Keratinocyte (primary cell): ENCODE measurements around the gene SIX5. TPM values are rescaled to one million over a fixed set of nuclear protein-coding genes. Genes with fewer than 3 reads are reported as not detected.
A peak's percentile ranks its signal among the peaks of the same experiment; 100 is the strongest.

Source experiments
- DNase-seq: peaks from one replicate; pipeline ENCODE4 v3.0.0-alpha.2; 2011; ENCODE audit warnings: low read depth, missing footprints, low spot score
- FAIRE-seq: peaks from 2 replicates; lab custom pipeline; 2011; peaks lifted over from hg19 to GRCh38; lab: Jason Lieb, UNC
- H2AFZ ChIP-seq: 2 replicates; pipeline ENCODE4 v1.6.0; 2012; ENCODE audit warnings: low read length, control low read depth, inconsistent platforms; ENCODE audit not compliant: control insufficient read depth
- H3K27ac ChIP-seq: 2 replicates; pipeline ENCODE4 v1.5.1; 2011; ENCODE audit warnings: low read length; ENCODE audit not compliant: control insufficient read depth, insufficient read depth
- H3K27me3 ChIP-seq: 3 replicates; pipeline ENCODE4 v1.6.0; 2011; ENCODE audit warnings: low read length; ENCODE audit not compliant: control insufficient read depth, insufficient read depth; ENCODE audit errors: extremely low read depth
- H3K36me3 ChIP-seq, 2 experiments: 2 replicates in 1 of 2; 3 replicates in 1 of 2; pipeline ENCODE4 v1.5.1; 2011; ENCODE audit warnings: low read length in 2 of 2, mild to moderate bottlenecking in 1 of 2; ENCODE audit not compliant: control insufficient read depth in 2 of 2, insufficient read depth in 2 of 2; ENCODE audit errors: extremely low read depth in 1 of 2
- H3K4me1 ChIP-seq: 3 replicates; pipeline ENCODE4 v1.5.1; 2011; ENCODE audit warnings: low read length; ENCODE audit not compliant: control insufficient read depth, insufficient read depth; ENCODE audit errors: extremely low read depth
- H3K4me2 ChIP-seq: 3 replicates; pipeline ENCODE4 v1.6.0; 2011; ENCODE audit warnings: low read depth, low read length; ENCODE audit not compliant: control insufficient read depth, insufficient read depth; ENCODE audit errors: extremely low read depth
- H3K4me3 ChIP-seq, 3 experiments: fragments of 200-600 bp in 1 of 3; sonication (generic) in 1 of 3; 2 replicates in 2 of 3; 3 replicates in 1 of 3; pipeline ENCODE4 v1.5.1; 2011 to 2016; ENCODE audit warnings: low read length in 3 of 3, mild to moderate bottlenecking in 3 of 3, control low read depth in 2 of 3, inconsistent platforms in 1 of 3, low read depth in 1 of 3, mixed read lengths in 1 of 3, mixed run types in 1 of 3, moderate library complexity in 1 of 3; ENCODE audit not compliant: control insufficient read depth in 2 of 3, insufficient read depth in 2 of 3; ENCODE audit errors: extremely low read depth in 1 of 3
- H3K79me2 ChIP-seq: 2 replicates; pipeline ENCODE4 v1.6.0; 2012; ENCODE audit warnings: low read length; ENCODE audit not compliant: control insufficient read depth, insufficient read depth
- H3K9ac ChIP-seq: 3 replicates; pipeline ENCODE4 v1.6.0; 2011; ENCODE audit warnings: low read length; ENCODE audit not compliant: control insufficient read depth, insufficient read depth; ENCODE audit errors: extremely low read depth
- H3K9me1 ChIP-seq: 3 replicates; pipeline ENCODE4 v1.6.0; 2011; ENCODE audit warnings: low read length; ENCODE audit not compliant: control insufficient read depth, insufficient read depth; ENCODE audit errors: extremely low read depth
- H3K9me3 ChIP-seq: 2 replicates; pipeline ENCODE4 v1.5.1; 2012; ENCODE audit warnings: low read depth, low read length; ENCODE audit not compliant: control insufficient read depth
- H4K20me1 ChIP-seq: 3 replicates; pipeline ENCODE4 v1.6.0; 2011; ENCODE audit warnings: low read length; ENCODE audit not compliant: control insufficient read depth, insufficient read depth; ENCODE audit errors: extremely low read depth
- CTCF ChIP-seq, 3 experiments: IDR thresholded peaks in 1 of 3; conservative IDR thresholded peaks in 1 of 3; optimal IDR thresholded peaks in 1 of 3; 2 replicates in 2 of 3; 3 replicates in 1 of 3; pipeline versions ENCODE3 to v1.5.1; 2011; ENCODE audit warnings: low read length in 3 of 3, mild to moderate bottlenecking in 3 of 3, moderate library complexity in 2 of 3, control low read depth in 1 of 3, inconsistent platforms in 1 of 3; ENCODE audit not compliant: insufficient read depth in 2 of 3; ENCODE audit errors: extremely low read depth in 1 of 3
- EZH2 ChIP-seq: IDR thresholded peaks from one replicate; pipeline ENCODE4 v1.6.1; 2012; ENCODE audit warnings: inconsistent platforms, mild to moderate bottlenecking, low read length, moderate library complexity
- dilution Hi-C: fragments of 300-500 bp; cut with MboI; formaldehyde crosslinking; loops from one replicate; pipeline ENCODE4 v1.7.0; 2020; ENCODE audit warnings: low sequenced_read_pairs; ENCODE audit not compliant: extremely low pct_ligation_motif_present
- polyA plus RNA-seq, 5 experiments: library from polyadenylated mRNA; depleted of rRNA in 3 of 5; stranded (reverse) in 3 of 5; stranded (forward) in 1 of 5; unstranded in 1 of 5; fragments of >200 nt; gene quantifications; 1 replicate in 1 of 5; 2 replicates in 3 of 5; 3 replicates in 1 of 5; pipeline versions ENCODE4 v1.2.1 to v1.2.3, GENCODE V29; 2011 to 2012; ENCODE audit warnings: missing spikeins in 2 of 5, low read depth in 1 of 5, low replicate concordance in 1 of 5

Gene SIX5
- polyA plus RNA-seq, 1 donor (not counting 4 experiments of a cell fraction or from before 2014, with no cell fraction given) = 1.3 TPM

DNA sequence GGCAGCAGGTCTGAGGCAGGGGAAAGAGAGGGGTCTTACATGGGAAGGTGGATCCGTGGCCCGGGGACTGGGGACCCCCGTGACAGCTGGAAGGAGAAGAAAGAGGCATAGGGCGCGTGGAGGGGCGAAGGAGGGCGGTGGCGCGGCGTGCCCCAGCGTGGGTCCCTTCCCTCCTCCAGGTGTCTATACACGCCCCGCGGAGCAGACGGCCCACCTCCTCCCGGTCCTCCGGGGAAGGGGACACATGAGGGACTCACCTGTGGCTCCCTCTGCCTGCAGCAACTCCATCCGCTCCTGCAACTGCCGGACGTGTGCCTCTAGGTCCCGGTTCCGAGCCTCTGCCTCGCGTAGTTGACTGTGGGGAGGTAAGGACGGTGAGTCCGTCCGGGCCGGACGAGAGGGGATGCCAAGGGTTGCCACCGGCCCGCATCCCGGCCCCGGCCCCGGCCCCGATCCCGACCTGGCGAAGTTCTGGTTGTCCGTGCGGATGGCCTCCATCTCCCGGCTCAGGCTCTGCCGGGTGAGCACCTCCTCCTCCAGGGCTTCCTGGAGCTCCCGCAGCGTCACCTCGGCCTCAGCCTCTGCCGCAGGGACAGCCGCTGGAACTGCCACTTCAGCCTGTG, 2.4 kb upstream of the SIX5 start:
- Histone ChIP-seq H3K4me2 (peak overlapping the region; percentile 98), H3K36me3 (peaks cover 0 to 4% of the 10 kb centered on the region in 2 experiments), H3K27ac (no peak overlapping the region), H3K4me1 (peaks cover 15% of the 10 kb centered on the region), H3K9me1 (no peaks in the 10 kb centered on the region), H3K9ac (no peak overlapping the region), H3K4me3 (peak overlapping the region in 1 of 3 experiments; percentile 49), H3K79me2 (no peaks in the 10 kb centered on the region), H3K27me3 (no peaks in the 10 kb centered on the region), H2AFZ (no peak overlapping the region), H4K20me1 (peaks cover 6% of the 10 kb centered on the region), H3K9me3 (no peaks in the 10 kb centered on the region)
- no peak for TF ChIP-seq CTCF (optimal IDR thresholded peaks at IDR 0.05 in 1 of 3, IDR thresholded peaks at IDR 0.05 in 1 of 3, conservative IDR thresholded peaks at IDR 0.05 in 1 of 3; ENCODE audit: extremely low read depth in 1 of 3, insufficient read depth in 2 of 3, low read length in 3 of 3)
- TF ChIP-seq EZH2 = no peak
- DNase-seq (no peak), FAIRE-seq (no peak)
- dilution Hi-C loops = no loop called here

GRCh38 chr19:45770192-45771101, 1.4 kb upstream of the SIX5 start:
- Histone ChIP-seq H3K9me3 (no peaks in the 10 kb centered on the region), H3K4me2 (peak overlapping the region; percentile 98), H3K27me3 (no peaks in the 10 kb centered on the region), H3K9ac (peak overlapping the region; percentile 72), H3K9me1 (no peaks in the 10 kb centered on the region), H2AFZ (peak overlapping the region; percentile 43), H3K4me1 (peaks cover 15% of the 10 kb centered on the region), H3K27ac (peak overlapping the region; percentile 54), H4K20me1 (peaks cover 6% of the 10 kb centered on the region), H3K79me2 (no peaks in the 10 kb centered on the region), H3K36me3 (peaks cover 0 to 4% of the 10 kb centered on the region in 2 experiments), H3K4me3 (peak overlapping the region; percentile 41 to 80 (median 73))
- dilution Hi-C loops = no loop called here
- peak; percentile 70 for FAIRE-seq
- peak; percentile 92 for DNase-seq
- TF ChIP-seq EZH2 (no peak), CTCF (optimal IDR thresholded peaks at IDR 0.05 in 1 of 3, IDR thresholded peaks at IDR 0.05 in 1 of 3, conservative IDR thresholded peaks at IDR 0.05 in 1 of 3; ENCODE audit: extremely low read depth in 1 of 3, insufficient read depth in 2 of 3, low read length in 3 of 3) (peak; percentile 57 to 95 (median 74))
